Gastrocnemius medialis (tissue), 4 donors: ENCODE measurements around the gene AP1G1.

Experiments
- POLR2A ChIP-seq, 2 donors: fragments of 450-650 bp; IDR thresholded peaks; one replicate each; pipeline ENCODE4 v1.6.1; 2017; ENCODE audit warnings: antibody characterized with exemption in 2 of 2, mild to moderate bottlenecking in 2 of 2, moderate library complexity in 2 of 2
- TF ChIP-seq, protein P1 (sequence below), 5 experiments: fragments of 450-650 bp in 3 of 5; fragments of 200-600 bp in 2 of 5; sonication (generic) in 2 of 5; IDR thresholded peaks in 4 of 5; conservative IDR thresholded peaks in 1 of 5; 1 replicate in 4 of 5; 2 replicates in 1 of 5; pipeline ENCODE4 v1.5.1; 2016 to 2019; ENCODE audit warnings: antibody characterized with exemption in 5 of 5, mild to moderate bottlenecking in 3 of 5, moderate library complexity in 3 of 5

GRCh38 chr16:71792176-71792575 is 16.5 kb downstream of the AP1G1 start:
- TF ChIP-seq, protein P1, sequence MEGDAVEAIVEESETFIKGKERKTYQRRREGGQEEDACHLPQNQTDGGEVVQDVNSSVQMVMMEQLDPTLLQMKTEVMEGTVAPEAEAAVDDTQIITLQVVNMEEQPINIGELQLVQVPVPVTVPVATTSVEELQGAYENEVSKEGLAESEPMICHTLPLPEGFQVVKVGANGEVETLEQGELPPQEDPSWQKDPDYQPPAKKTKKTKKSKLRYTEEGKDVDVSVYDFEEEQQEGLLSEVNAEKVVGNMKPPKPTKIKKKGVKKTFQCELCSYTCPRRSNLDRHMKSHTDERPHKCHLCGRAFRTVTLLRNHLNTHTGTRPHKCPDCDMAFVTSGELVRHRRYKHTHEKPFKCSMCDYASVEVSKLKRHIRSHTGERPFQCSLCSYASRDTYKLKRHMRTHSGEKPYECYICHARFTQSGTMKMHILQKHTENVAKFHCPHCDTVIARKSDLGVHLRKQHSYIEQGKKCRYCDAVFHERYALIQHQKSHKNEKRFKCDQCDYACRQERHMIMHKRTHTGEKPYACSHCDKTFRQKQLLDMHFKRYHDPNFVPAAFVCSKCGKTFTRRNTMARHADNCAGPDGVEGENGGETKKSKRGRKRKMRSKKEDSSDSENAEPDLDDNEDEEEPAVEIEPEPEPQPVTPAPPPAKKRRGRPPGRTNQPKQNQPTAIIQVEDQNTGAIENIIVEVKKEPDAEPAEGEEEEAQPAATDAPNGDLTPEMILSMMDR (IDR thresholded peaks at IDR 0.05 in 4 of 5, conservative IDR thresholded peaks at IDR 0.05 in 1 of 5), result no peak
- no peak for TF ChIP-seq POLR2A (IDR thresholded peaks at IDR 0.05)
